CD4-positive, alpha-beta T cell (primary cell): Measurements from ENCODE around the gene SORL1. TPM values are rescaled to one million over a fixed set of nuclear protein-coding genes. Genes with fewer than 3 reads are reported as not detected.
A peak's percentile ranks its signal among the peaks of the same experiment; 100 is the strongest.

Source experiments
- ATAC-seq: fragments of 200-7000 bp; cut with Tn5 transposase; one replicate; pipeline ENCODE4 v1.10.0; 2022; ENCODE audit warnings: mild to moderate bottlenecking; ENCODE audit not compliant: poor library complexity
- CTCF ChIA-PET: fragments of 350-600 bp; sonication (Branson Sonifier 250); formaldehyde crosslinking; loops from one replicate; lab custom pipeline; 2021; ENCODE audit warnings: antibody characterized with exemption, inconsistent platforms; lab: Charles Lee
- POLR2A ChIA-PET: fragments of 350-600 bp; sonication (Branson Sonifier 250); formaldehyde crosslinking; loops from one replicate; lab custom pipeline; 2021; ENCODE audit warnings: antibody characterized with exemption, inconsistent platforms; lab: Charles Lee
- DNase-seq, 14 experiments: peaks; one replicate each; pipeline ENCODE4 v3.0.0-alpha.2; 2013 to 2020; ENCODE audit warnings: mixed read lengths in 2 of 14
- H3K27ac ChIP-seq, 2 donors: one replicate each; pipeline versions ENCODE4 v1.5.1 to v1.7.0; 2013; ENCODE audit warnings: low read length in 2 of 2, low read depth in 1 of 2, mild to moderate bottlenecking in 1 of 2
- H3K27me3 ChIP-seq, 2 experiments: 1 replicate in 1 of 2; 2 replicates in 1 of 2; pipeline versions ENCODE4 v1.6.1 to v1.7.0; 2013; ENCODE audit warnings: low read length in 2 of 2, control low read depth in 1 of 2, mild to moderate bottlenecking in 1 of 2, moderate library complexity in 1 of 2; ENCODE audit not compliant: insufficient read depth in 2 of 2, control insufficient read depth in 1 of 2
- H3K36me3 ChIP-seq: one replicate; pipeline ENCODE4 v1.6.1; 2013; ENCODE audit warnings: low read length, control low read depth; ENCODE audit not compliant: insufficient read depth
- H3K4me1 ChIP-seq: one replicate; pipeline ENCODE4 v1.6.1; 2013; ENCODE audit warnings: low read length, control low read depth; ENCODE audit not compliant: insufficient read depth
- H3K4me3 ChIP-seq: one replicate; pipeline ENCODE4 v1.5.1; 2013; ENCODE audit warnings: mild to moderate bottlenecking, low read length, moderate library complexity
- H3K9me3 ChIP-seq, 2 experiments: 1 replicate in 1 of 2; 2 replicates in 1 of 2; pipeline versions ENCODE4 v1.6.1 to v1.7.0; 2013; ENCODE audit warnings: low read length in 2 of 2, mild to moderate bottlenecking in 2 of 2, control low read depth in 1 of 2, moderate library complexity in 1 of 2; ENCODE audit not compliant: control insufficient read depth in 1 of 2, insufficient read depth in 1 of 2
- H3K27ac Mint-ChIP-seq: one replicate; pipeline ENCODE4 v1.8.0; 2020; ENCODE audit warnings: mixed read lengths
- H3K27me3 Mint-ChIP-seq: one replicate; pipeline ENCODE4 v1.8.0; 2021; ENCODE audit warnings: mixed read lengths
- H3K36me3 Mint-ChIP-seq: one replicate; pipeline ENCODE4 v1.8.0; 2021; ENCODE audit warnings: low read depth, mixed read lengths
- H3K4me1 Mint-ChIP-seq: one replicate; pipeline ENCODE4 v1.8.0; 2021; ENCODE audit warnings: low read depth, mixed read lengths
- H3K4me3 Mint-ChIP-seq: one replicate; pipeline ENCODE4 v1.8.0; 2020; ENCODE audit warnings: mild to moderate bottlenecking, mixed read lengths
- H3K9me3 Mint-ChIP-seq: one replicate; pipeline ENCODE4 v1.8.0; 2020; ENCODE audit warnings: mixed read lengths
- intact Hi-C, 2 experiments: fragments of 100-400 bp; cut with DNase I in 1 of 2; cut with micrococcal nuclease in 1 of 2; formaldehyde crosslinking; loops; one replicate each; pipeline versions ENCODE4 v1.15.1 to v1.9.0; 2023 to 2025; cut with DNase I, micrococcal nuclease
- total RNA-seq, 174 experiments: library from RNA in 2 of 174; stranded (reverse) in 2 of 174; gene quantifications; one replicate each; pipeline ENCODE4 v1.2.3 and lab custom pipeline; 2021 to 2026
- TF ChIP-seq, protein P1 (sequence below): fragments of 200-600 bp; IDR thresholded peaks from one replicate; pipeline ENCODE4 v1.8.0; 2022; ENCODE audit warnings: antibody characterized with exemption, mild to moderate bottlenecking

SORL1 gene
- total RNA-seq, 2 experiments from 2014 or later: 235 to 241 TPM

DNA sequence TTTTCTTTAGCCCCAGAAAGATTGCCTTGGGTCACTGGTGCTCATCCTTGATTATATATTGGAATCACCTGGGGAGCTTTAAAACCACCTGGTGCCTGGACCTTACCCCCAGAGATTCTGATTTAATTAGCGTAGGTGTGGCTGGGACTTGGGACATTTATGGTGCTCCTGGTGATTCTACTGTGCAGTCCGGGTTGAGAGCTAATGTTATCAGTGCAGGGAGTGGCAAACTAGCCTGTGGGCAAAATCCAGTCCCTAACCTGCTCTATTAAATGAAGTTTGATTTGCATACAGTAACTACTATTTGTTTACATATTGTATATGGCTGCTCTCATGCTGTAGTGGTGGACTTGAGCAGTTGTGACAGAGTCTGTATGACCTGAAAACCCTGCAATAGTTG, 134.6 kb downstream of the SORL1 start:
- ATAC-seq: no peak
- TF ChIP-seq, protein P1, sequence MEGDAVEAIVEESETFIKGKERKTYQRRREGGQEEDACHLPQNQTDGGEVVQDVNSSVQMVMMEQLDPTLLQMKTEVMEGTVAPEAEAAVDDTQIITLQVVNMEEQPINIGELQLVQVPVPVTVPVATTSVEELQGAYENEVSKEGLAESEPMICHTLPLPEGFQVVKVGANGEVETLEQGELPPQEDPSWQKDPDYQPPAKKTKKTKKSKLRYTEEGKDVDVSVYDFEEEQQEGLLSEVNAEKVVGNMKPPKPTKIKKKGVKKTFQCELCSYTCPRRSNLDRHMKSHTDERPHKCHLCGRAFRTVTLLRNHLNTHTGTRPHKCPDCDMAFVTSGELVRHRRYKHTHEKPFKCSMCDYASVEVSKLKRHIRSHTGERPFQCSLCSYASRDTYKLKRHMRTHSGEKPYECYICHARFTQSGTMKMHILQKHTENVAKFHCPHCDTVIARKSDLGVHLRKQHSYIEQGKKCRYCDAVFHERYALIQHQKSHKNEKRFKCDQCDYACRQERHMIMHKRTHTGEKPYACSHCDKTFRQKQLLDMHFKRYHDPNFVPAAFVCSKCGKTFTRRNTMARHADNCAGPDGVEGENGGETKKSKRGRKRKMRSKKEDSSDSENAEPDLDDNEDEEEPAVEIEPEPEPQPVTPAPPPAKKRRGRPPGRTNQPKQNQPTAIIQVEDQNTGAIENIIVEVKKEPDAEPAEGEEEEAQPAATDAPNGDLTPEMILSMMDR: no peak
- Histone ChIP-seq H3K9me3 (no peaks in the 10 kb centered on the region), H3K4me3 (no peak overlapping the region), H3K4me1 (peaks cover 25% of the 10 kb centered on the region), H3K27me3 (no peaks in the 10 kb centered on the region), H3K27ac (peak overlapping the region in 1 of 2 donors; percentile 33), H3K36me3 (peaks cover 98% of the 10 kb centered on the region)
- intact Hi-C loops: no loop called here
- CTCF ChIA-PET: no interaction called here
- no peaks in the 10 kb centered on the region for H3K27me3 Mint-ChIP-seq
- POLR2A ChIA-PET: no interaction called here
- H3K36me3 Mint-ChIP-seq: peaks cover 100% of the 10 kb centered on the region
- peaks cover 31% of the 10 kb centered on the region for H3K4me1 Mint-ChIP-seq
- no peaks in the 10 kb centered on the region for H3K9me3 Mint-ChIP-seq
- no peak overlapping the region for H3K4me3 Mint-ChIP-seq
- no peak overlapping the region for H3K27ac Mint-ChIP-seq
- DNase-seq: no peak

DNA sequence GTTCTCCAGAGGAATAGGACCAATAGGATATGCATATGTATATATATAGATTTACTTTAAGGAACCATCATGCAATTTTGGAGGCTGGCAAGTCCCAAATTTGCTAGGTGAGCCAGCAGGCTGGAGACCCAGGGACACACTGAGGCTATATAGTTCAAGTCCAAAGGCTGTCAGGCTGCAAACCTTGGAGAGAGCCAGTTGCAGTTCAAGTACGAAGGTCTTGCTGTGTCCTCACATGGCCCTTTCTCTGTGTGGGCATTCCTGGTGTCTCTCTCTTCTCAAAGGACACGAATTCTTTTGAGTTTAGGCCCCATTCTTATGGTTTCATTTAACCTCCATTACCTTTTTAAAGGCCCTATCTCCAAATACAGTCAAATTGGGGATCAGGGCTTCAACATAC, 135.1 kb downstream of the SORL1 start:
- peaks cover 98% of the 10 kb centered on the region for H3K36me3 ChIP-seq
- no peaks in the 10 kb centered on the region for H3K9me3 ChIP-seq
- Mint-ChIP-seq H3K4me3 (no peak overlapping the region), H3K27ac (no peak overlapping the region), H3K4me1 (peaks cover 27% of the 10 kb centered on the region), H3K27me3 (no peaks in the 10 kb centered on the region), H3K36me3 (peaks cover 100% of the 10 kb centered on the region), H3K9me3 (no peaks in the 10 kb centered on the region)
- TF ChIP-seq, protein P1: no peak
- no peak overlapping the region for H3K4me3 ChIP-seq
- H3K27me3 ChIP-seq: no peaks in the 10 kb centered on the region
- ATAC-seq: no peak
- H3K27ac ChIP-seq: peak overlapping the region in 1 of 2 donors; percentile 33
- no peak for DNase-seq
- CTCF ChIA-PET: no interaction called here
- intact Hi-C loops: no loop called here
- POLR2A ChIA-PET: no interaction called here
- peaks cover 23% of the 10 kb centered on the region for H3K4me1 ChIP-seq

DNA sequence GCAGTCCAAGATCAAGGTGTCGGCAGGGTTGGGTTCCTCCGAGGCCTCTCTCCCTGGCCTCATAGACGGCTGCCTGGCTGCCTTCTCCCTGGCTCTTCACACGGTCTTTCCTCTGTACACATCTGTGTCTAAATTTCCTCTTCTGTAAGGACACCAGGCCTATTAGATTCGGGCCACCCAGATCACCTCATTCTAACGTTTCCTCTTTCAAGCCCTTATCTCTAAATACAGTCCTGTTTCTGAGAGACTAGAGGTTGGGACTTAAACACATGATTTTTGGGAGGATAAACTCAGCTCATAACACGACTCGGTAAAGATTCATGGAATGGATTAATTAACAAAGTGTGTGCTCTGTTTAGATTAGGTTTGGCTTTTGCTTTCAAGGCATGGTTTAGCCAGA, 136.6 kb downstream of the SORL1 start:
- H3K27me3 Mint-ChIP-seq: no peaks in the 10 kb centered on the region
- Histone ChIP-seq H3K27me3 (no peaks in the 10 kb centered on the region), H3K4me1 (peaks cover 9% of the 10 kb centered on the region), H3K4me3 (no peak overlapping the region), H3K9me3 (no peaks in the 10 kb centered on the region), H3K36me3 (peaks cover 98% of the 10 kb centered on the region), H3K27ac (no peak overlapping the region)
- no peaks in the 10 kb centered on the region for H3K9me3 Mint-ChIP-seq
- ChIA-PET POLR2A (no interaction called here), CTCF (interaction anchor here (1.2 kb wide), 1 partner anchor 12 kb away, joined by 4 read pairs; no protein-coding TSS in a partner anchor)
- intact Hi-C loops: no loop called here
- H3K4me1 Mint-ChIP-seq: peaks cover 16% of the 10 kb centered on the region
- ATAC-seq: no peak
- no peak overlapping the region for H3K4me3 Mint-ChIP-seq
- peak overlapping the region; percentile 74 for H3K27ac Mint-ChIP-seq
- TF ChIP-seq, protein P1: no peak
- peaks cover 100% of the 10 kb centered on the region for H3K36me3 Mint-ChIP-seq
- DNase-seq: no peak
